HEK293 (cell line): Measurements from ENCODE around the gene MYO5B.

Experiments used
- CTCF ChIP-seq: fragments of 450-650 bp; formaldehyde crosslinking; IDR thresholded peaks from 2 replicates; pipeline ENCODE4 v1.5.1; 2016; ENCODE audit warnings: missing biosample characterization, missing genetic modification characterization
- GLI4 ChIP-seq: fragments of 450-650 bp; formaldehyde crosslinking; IDR thresholded peaks from 2 replicates; pipeline ENCODE4 v1.5.1; 2016; ENCODE audit warnings: missing biosample characterization, missing genetic modification characterization
- SETDB1 ChIP-seq: IDR thresholded peaks from one replicate; pipeline ENCODE4 v1.6.1; 2017; ENCODE audit warnings: mild to moderate bottlenecking, low read length, moderate library complexity, mixed read lengths; ENCODE audit not compliant: insufficient read length
- ZBTB7A ChIP-seq: fragments of 450-650 bp; formaldehyde crosslinking; IDR thresholded peaks from 2 replicates; pipeline ENCODE4 v1.5.1; 2016; ENCODE audit warnings: low read depth, missing biosample characterization, missing genetic modification characterization
- ZFP69B ChIP-seq: fragments of 450-650 bp; formaldehyde crosslinking; IDR thresholded peaks from 2 replicates; pipeline ENCODE4 v1.5.1; 2016; ENCODE audit warnings: missing biosample characterization, missing genetic modification characterization
- ZNF114 ChIP-seq: fragments of 450-650 bp; formaldehyde crosslinking; IDR thresholded peaks from 2 replicates; pipeline ENCODE4 v1.5.0; 2017; ENCODE audit warnings: missing biosample characterization, missing genetic modification characterization
- ZNF335 ChIP-seq: fragments of 450-650 bp; formaldehyde crosslinking; conservative IDR thresholded peaks from 2 replicates; pipeline ENCODE4 v1.5.1; 2016; ENCODE audit warnings: missing biosample characterization, missing genetic modification characterization
- ZNF416 ChIP-seq: fragments of 450-650 bp; formaldehyde crosslinking; IDR thresholded peaks from 2 replicates; pipeline ENCODE4 v1.5.1; 2016; ENCODE audit warnings: missing biosample characterization, missing genetic modification characterization
- ZNF501 ChIP-seq: fragments of 450-650 bp; formaldehyde crosslinking; IDR thresholded peaks from 2 replicates; pipeline ENCODE4 v1.5.1; 2016; ENCODE audit warnings: missing biosample characterization, missing genetic modification characterization
- ZNF777 ChIP-seq: fragments of 450-650 bp; formaldehyde crosslinking; IDR thresholded peaks from 2 replicates; pipeline ENCODE4 v1.5.1; 2017; ENCODE audit warnings: missing biosample characterization, missing genetic modification characterization, borderline replicate concordance
- ZNF785 ChIP-seq: fragments of 450-650 bp; formaldehyde crosslinking; IDR thresholded peaks from 2 replicates; pipeline ENCODE4 v1.5.1; 2016; ENCODE audit warnings: missing biosample characterization, missing genetic modification characterization
- TF ChIP-seq, protein P1 (sequence below): fragments of 450-650 bp; formaldehyde crosslinking; IDR thresholded peaks from 2 replicates; pipeline ENCODE4 v1.5.1; 2016; ENCODE audit warnings: missing biosample characterization, missing genetic modification characterization
- TF ChIP-seq, protein P2 (sequence below): fragments of 450-650 bp; formaldehyde crosslinking; IDR thresholded peaks from 2 replicates; pipeline ENCODE4 v1.5.0; 2017; ENCODE audit warnings: missing biosample characterization, missing genetic modification characterization, borderline replicate concordance

- TF ChIP-seq CTCF (tag by site-specific recombination) (no peak), SETDB1 (no peak), ZNF501 (tag by site-specific recombination) (no peak), ZNF335 (tag by site-specific recombination) (no peak), ZNF416 (tag by site-specific recombination) (no peak), ZNF785 (tag by site-specific recombination) (no peak), ZFP69B (tag by site-specific recombination) (no peak), ZNF114 (no peak), GLI4 (tag by site-specific recombination) (no peak), ZNF777 (tag by site-specific recombination) (no peak), ZBTB7A (tag by site-specific recombination) (no peak)
- TF ChIP-seq, protein P1, sequence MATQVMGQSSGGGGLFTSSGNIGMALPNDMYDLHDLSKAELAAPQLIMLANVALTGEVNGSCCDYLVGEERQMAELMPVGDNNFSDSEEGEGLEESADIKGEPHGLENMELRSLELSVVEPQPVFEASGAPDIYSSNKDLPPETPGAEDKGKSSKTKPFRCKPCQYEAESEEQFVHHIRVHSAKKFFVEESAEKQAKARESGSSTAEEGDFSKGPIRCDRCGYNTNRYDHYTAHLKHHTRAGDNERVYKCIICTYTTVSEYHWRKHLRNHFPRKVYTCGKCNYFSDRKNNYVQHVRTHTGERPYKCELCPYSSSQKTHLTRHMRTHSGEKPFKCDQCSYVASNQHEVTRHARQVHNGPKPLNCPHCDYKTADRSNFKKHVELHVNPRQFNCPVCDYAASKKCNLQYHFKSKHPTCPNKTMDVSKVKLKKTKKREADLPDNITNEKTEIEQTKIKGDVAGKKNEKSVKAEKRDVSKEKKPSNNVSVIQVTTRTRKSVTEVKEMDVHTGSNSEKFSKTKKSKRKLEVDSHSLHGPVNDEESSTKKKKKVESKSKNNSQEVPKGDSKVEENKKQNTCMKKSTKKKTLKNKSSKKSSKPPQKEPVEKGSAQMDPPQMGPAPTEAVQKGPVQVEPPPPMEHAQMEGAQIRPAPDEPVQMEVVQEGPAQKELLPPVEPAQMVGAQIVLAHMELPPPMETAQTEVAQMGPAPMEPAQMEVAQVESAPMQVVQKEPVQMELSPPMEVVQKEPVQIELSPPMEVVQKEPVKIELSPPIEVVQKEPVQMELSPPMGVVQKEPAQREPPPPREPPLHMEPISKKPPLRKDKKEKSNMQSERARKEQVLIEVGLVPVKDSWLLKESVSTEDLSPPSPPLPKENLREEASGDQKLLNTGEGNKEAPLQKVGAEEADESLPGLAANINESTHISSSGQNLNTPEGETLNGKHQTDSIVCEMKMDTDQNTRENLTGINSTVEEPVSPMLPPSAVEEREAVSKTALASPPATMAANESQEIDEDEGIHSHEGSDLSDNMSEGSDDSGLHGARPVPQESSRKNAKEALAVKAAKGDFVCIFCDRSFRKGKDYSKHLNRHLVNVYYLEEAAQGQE (tag by site-specific recombination): no peak
- TF ChIP-seq, protein P2, sequence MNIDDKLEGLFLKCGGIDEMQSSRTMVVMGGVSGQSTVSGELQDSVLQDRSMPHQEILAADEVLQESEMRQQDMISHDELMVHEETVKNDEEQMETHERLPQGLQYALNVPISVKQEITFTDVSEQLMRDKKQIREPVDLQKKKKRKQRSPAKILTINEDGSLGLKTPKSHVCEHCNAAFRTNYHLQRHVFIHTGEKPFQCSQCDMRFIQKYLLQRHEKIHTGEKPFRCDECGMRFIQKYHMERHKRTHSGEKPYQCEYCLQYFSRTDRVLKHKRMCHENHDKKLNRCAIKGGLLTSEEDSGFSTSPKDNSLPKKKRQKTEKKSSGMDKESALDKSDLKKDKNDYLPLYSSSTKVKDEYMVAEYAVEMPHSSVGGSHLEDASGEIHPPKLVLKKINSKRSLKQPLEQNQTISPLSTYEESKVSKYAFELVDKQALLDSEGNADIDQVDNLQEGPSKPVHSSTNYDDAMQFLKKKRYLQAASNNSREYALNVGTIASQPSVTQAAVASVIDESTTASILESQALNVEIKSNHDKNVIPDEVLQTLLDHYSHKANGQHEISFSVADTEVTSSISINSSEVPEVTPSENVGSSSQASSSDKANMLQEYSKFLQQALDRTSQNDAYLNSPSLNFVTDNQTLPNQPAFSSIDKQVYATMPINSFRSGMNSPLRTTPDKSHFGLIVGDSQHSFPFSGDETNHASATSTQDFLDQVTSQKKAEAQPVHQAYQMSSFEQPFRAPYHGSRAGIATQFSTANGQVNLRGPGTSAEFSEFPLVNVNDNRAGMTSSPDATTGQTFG (tag by site-specific recombination): no peak
Observed at GRCh38 chr18:49921318-49921985, 273.5 kb downstream of the MYO5B start.
